ENCODE data around the gene CRYBB3. TPM values are rescaled to one million over a fixed set of nuclear protein-coding genes. Genes with fewer than 3 reads are reported as not detected.

CRYBB3 gene
- total RNA-seq, 2 donors from 2014 or later = 0.48 to 0.72 TPM

DNA sequence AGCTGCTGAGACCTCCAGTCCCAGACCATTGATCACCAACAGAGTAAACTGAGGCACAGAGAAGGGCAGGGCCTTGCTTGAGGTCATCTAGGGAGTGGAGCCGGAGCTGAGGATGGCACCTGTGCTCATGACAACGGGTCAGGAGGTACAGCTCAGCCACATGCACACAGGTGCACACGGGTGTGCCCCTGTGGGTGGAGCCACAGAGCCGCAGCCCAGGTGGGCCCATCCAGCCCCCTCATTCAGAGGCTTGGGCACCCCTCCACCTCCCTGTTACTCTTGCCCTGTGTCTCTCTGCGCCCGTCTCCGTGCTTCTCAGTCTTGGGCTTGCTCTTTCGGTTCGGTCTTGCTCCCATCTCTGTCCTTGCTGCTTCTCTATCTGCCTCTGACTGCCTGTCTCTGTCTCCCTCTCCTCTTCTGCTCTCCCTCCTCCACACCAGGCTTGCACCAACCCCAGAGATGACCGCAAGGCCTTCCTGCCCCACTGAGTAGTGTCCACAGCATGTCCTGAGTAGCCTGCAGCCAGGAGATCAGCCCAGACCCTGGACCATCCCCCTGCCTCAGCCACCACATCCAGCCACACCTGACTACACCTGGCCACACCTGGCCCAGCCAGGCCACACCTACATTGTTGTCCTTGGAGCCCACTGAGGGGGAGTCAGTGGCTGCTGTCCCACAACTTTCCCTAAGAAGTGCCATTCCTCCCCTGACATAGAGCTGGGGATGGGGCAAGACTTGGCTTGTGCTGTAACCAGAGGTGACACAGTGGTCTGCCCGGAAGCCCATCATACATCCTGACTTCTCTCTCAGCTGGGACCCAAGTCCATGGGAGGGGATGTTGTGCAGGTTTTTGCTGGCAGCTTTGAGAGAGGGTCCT, 39.3 kb upstream of the CRYBB3 start:
- TF ChIP-seq, protein P1, sequence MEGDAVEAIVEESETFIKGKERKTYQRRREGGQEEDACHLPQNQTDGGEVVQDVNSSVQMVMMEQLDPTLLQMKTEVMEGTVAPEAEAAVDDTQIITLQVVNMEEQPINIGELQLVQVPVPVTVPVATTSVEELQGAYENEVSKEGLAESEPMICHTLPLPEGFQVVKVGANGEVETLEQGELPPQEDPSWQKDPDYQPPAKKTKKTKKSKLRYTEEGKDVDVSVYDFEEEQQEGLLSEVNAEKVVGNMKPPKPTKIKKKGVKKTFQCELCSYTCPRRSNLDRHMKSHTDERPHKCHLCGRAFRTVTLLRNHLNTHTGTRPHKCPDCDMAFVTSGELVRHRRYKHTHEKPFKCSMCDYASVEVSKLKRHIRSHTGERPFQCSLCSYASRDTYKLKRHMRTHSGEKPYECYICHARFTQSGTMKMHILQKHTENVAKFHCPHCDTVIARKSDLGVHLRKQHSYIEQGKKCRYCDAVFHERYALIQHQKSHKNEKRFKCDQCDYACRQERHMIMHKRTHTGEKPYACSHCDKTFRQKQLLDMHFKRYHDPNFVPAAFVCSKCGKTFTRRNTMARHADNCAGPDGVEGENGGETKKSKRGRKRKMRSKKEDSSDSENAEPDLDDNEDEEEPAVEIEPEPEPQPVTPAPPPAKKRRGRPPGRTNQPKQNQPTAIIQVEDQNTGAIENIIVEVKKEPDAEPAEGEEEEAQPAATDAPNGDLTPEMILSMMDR (IDR thresholded peaks at IDR 0.05) = no peak
- no peaks in the 10 kb centered on the region for H3K27me3 ChIP-seq
- no peaks in the 10 kb centered on the region for H3K9me3 ChIP-seq
- H3K36me3 ChIP-seq = no peaks in the 10 kb centered on the region
- H3K27ac ChIP-seq = no peak overlapping the region
- no peaks in the 10 kb centered on the region for H3K4me1 ChIP-seq
- H3K4me3 ChIP-seq = no peak overlapping the region
- H3K9ac ChIP-seq (ENCODE audit: low read depth in 2 of 2, low read length in 2 of 2) = no peak overlapping the region
- intact Hi-C loops (cut with DNase I) = no loop called here
- DNase-seq = no peak

DNA sequence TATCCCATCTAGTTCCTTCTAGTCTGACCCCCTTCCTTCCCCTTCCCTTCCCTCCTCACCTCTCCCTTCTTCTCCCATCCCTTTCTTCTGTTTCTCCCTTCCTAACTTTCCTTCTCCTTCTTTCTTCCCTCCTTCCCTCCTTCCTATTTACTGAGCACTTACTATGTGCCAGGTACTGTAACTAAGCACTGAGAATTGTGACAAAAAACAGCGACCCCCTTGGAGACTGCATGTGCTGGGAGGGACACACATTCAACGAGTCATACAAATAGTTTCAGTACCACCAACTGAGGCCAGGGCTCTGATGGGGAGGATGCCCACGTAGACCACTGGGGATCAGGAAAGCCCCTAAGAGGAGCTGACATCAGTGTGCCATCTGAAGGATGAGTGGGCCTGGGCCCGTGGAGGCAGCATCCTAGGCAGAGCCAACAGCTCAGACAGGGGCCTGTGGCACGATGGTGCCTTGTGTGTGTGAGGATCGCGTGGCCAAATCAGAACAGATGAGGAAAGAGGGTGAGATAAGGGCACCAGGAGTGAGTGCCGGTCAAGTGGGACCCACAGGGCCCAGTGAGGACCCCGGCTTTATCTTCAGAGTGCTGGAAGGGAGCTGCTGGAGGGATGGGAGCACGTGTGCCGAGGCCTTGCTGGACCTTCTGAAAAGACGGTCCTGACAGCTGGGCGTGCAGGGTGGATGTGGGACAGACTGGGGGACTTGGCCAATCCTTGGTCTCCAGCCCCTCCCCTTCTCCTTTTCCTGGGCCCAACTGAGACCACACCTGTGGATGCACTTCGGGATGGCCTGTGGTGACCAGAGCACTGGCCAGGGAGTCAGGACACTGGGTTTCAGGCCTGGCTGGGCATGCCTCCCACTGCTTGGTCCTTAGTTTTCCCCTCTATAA, 38.4 kb upstream of the CRYBB3 start:
- Histone ChIP-seq H3K36me3 (no peaks in the 10 kb centered on the region), H3K9me3 (no peaks in the 10 kb centered on the region), H3K4me1 (no peaks in the 10 kb centered on the region), H3K4me3 (no peak overlapping the region), H3K27ac (no peak overlapping the region), H3K27me3 (no peaks in the 10 kb centered on the region), H3K9ac (ENCODE audit: low read depth in 2 of 2, low read length in 2 of 2) (no peak overlapping the region)
- TF ChIP-seq, protein P1 (IDR thresholded peaks at IDR 0.05) = no peak
- DNase-seq = no peak
- intact Hi-C loops (cut with DNase I) = no loop called here

- no peaks in the 10 kb centered on the region for H3K36me3 ChIP-seq
- H3K4me1 ChIP-seq = no peaks in the 10 kb centered on the region
- TF ChIP-seq, protein P1 (IDR thresholded peaks at IDR 0.05) = no peak
- no peaks in the 10 kb centered on the region for H3K27me3 ChIP-seq
- intact Hi-C loops (cut with DNase I) = no loop called here
- no peaks in the 10 kb centered on the region for H3K9me3 ChIP-seq
- DNase-seq = no peak
- no peak overlapping the region for H3K9ac ChIP-seq (ENCODE audit: low read depth in 2 of 2, low read length in 2 of 2)
- no peak overlapping the region for H3K4me3 ChIP-seq
- H3K27ac ChIP-seq = no peak overlapping the region
Observed at GRCh38 chr22:25161916-25162530, 37.6 kb upstream of the CRYBB3 start.

DNA sequence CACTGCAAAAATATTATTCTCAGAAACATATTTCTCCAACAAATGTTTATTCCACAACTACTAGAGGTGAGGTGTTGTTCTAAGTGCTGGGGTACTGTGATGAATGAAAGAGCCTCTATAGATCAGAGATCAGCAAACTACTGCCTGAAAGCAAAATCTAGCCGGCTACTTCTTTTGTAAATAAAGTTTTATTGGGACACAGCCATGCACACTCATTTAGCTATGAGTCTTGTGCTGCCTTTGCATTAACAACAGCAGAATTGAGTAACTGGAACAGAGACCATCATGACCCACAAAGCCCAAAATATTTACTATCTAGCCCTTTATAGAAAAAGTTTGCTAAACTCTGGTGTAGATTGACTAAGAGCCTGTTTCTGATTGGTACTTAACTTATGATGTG, 37.1 kb upstream of the CRYBB3 start:
- no peaks in the 10 kb centered on the region for H3K27me3 ChIP-seq
- no peaks in the 10 kb centered on the region for H3K4me1 ChIP-seq
- no peak overlapping the region for H3K9ac ChIP-seq (ENCODE audit: low read depth in 2 of 2, low read length in 2 of 2)
- no peak for DNase-seq
- H3K9me3 ChIP-seq = no peaks in the 10 kb centered on the region
- TF ChIP-seq, protein P1 (IDR thresholded peaks at IDR 0.05) = no peak
- no peak overlapping the region for H3K27ac ChIP-seq
- H3K36me3 ChIP-seq = no peaks in the 10 kb centered on the region
- intact Hi-C loops (cut with DNase I) = no loop called here
- no peak overlapping the region for H3K4me3 ChIP-seq

DNA sequence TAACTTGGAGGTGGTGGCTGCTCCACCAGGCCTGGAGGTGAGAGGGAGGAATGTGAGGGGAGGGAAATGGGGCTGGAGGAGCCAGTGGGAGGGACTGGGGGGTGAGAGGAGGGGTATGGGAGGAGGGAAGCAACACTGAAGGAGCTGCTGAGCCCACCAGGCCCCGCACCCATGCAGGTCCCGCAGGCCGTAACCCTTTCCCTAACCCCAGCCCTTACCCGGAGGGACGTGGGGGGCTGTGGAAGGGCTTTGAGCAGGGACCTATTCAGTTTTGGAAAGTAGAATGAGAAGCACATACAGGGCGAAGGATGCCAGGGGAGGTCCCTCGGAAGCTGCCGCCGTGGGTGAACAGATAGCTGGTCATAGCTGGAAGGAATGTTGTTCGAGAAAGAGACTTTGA, 33.9 kb upstream of the CRYBB3 start:
- TF ChIP-seq, protein P1 (IDR thresholded peaks at IDR 0.05) = no peak
- no peak for DNase-seq
- no peak overlapping the region for H3K27ac ChIP-seq
- intact Hi-C loops (cut with DNase I) = no loop called here
- H3K4me3 ChIP-seq = no peak overlapping the region
- H3K9me3 ChIP-seq = no peaks in the 10 kb centered on the region
- H3K4me1 ChIP-seq = no peaks in the 10 kb centered on the region
- H3K27me3 ChIP-seq = no peaks in the 10 kb centered on the region
- H3K9ac ChIP-seq (ENCODE audit: low read depth in 2 of 2, low read length in 2 of 2) = no peak overlapping the region
- H3K36me3 ChIP-seq = no peaks in the 10 kb centered on the region
